GM10266 (cell line): ENCODE data around the gene RILPL1.
"Not testable (repeated sequence)": the region's sequence is repeated elsewhere in the genome, so short reads cannot be mapped to it uniquely, and the experiment has no call there.

ENCODE experiments used
- DNase-seq: peaks from one replicate; pipeline ENCODE4 v3.0.0; 2012; ENCODE audit errors: extremely low spot score
- TF ChIP-seq, protein P1 (sequence below): IDR thresholded peaks from 2 replicates; pipeline ENCODE4 v1.5.1; 2012; ENCODE audit warnings: mild to moderate bottlenecking, low read depth; ENCODE audit not compliant: control insufficient read depth, insufficient read depth; ENCODE audit errors: missing control alignments

RILPL1 gene

GRCh38 chr12:123519141-123520001 is 14.1 kb downstream of the RILPL1 start:
- TF ChIP-seq, protein P1, sequence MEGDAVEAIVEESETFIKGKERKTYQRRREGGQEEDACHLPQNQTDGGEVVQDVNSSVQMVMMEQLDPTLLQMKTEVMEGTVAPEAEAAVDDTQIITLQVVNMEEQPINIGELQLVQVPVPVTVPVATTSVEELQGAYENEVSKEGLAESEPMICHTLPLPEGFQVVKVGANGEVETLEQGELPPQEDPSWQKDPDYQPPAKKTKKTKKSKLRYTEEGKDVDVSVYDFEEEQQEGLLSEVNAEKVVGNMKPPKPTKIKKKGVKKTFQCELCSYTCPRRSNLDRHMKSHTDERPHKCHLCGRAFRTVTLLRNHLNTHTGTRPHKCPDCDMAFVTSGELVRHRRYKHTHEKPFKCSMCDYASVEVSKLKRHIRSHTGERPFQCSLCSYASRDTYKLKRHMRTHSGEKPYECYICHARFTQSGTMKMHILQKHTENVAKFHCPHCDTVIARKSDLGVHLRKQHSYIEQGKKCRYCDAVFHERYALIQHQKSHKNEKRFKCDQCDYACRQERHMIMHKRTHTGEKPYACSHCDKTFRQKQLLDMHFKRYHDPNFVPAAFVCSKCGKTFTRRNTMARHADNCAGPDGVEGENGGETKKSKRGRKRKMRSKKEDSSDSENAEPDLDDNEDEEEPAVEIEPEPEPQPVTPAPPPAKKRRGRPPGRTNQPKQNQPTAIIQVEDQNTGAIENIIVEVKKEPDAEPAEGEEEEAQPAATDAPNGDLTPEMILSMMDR: no peak
- DNase-seq: no peak

- TF ChIP-seq, protein P1: no peak
- DNase-seq: no peak
Observed at GRCh38 chr12:123516216-123516780, 17.2 kb downstream of the RILPL1 start.

DNA sequence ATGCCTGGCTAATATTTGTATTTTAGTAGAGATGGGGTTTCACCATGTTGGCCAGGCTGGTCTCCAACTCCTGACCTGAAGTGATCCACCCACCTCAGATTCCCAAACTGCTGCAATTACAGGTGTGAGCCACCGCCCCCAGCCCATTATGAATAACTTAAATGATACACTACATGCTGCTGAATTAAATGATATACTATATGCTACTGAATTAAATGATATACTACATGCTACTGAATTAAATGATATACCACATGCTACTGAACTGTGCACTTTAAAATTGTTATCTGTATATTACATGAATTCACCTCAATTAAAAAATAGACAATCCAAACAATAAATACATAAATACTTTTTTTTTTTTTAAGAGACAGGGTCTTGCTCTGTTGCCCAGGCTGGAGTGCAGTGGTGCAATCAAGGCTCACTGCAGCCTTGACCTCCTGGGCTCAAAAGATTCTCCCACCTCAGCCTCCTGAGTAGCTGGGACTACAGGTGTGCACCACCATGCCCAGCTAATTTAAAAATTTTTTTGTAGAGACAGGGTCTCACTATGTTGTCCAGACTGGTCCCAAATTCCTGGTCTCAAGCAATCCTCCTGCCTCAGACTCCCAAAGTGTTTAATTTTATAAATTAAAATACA is 18.8 kb downstream of the RILPL1 start:
- DNase-seq: not testable (repeated sequence)

DNA sequence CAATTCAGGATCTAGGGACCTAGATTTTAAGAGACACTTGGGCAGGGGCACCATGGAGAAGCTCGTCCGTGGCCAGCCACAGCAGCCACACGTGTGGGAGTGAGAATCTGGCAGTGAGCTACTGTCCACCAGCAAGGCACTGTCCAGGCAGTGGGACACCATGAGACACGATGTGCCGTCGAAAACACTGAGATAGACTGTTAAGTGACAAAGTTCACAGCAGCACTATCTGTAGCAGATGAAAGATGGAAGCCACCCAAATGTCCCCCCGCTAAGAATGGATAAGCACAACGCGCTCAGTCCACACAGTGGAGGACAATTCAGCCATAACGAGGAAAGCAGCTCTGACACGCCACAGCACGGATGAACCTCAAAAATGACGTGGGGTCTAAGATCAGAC is 19.7 kb downstream of the RILPL1 start:
- no peak for DNase-seq
- TF ChIP-seq, protein P1: no peak

- no peak for DNase-seq
- TF ChIP-seq, protein P1: no peak
Observed at GRCh38 chr12:123512838-123513665, 20.5 kb downstream of the RILPL1 start.

GRCh38 chr12:123506843-123507236 is 26.7 kb downstream of the RILPL1 start:
- TF ChIP-seq, protein P1: no peak
- DNase-seq: no peak
